Naive B cell (primary cell): ENCODE measurements around the gene ECT2L. TPM values are rescaled to one million over a fixed set of nuclear protein-coding genes. Genes with fewer than 3 reads are reported as not detected.

Source experiments
- ATAC-seq, 2 donors: fragments of 150-1000 bp; cut with Tn5 transposase; 2 replicates each; pipeline ENCODE4 v1.10.0; 2021; ENCODE audit warnings: low read depth in 2 of 2, mild to moderate bottlenecking in 2 of 2, moderate library complexity in 2 of 2
- DNase-seq: peaks from one replicate; pipeline ENCODE4 v3.0.0; 2022
- H3K27ac Mint-ChIP-seq, 6 donors: one replicate each; pipeline ENCODE4 v1.8.0; 2020 to 2022; ENCODE audit warnings: mild to moderate bottlenecking in 6 of 6, mixed read lengths in 6 of 6, moderate library complexity in 5 of 6, inconsistent platforms in 2 of 6
- H3K27me3 Mint-ChIP-seq, 3 donors: one replicate each; pipeline ENCODE4 v1.8.0; 2021 to 2022; ENCODE audit warnings: mixed read lengths in 3 of 3, mild to moderate bottlenecking in 1 of 3
- H3K36me3 Mint-ChIP-seq, 2 donors: one replicate each; pipeline ENCODE4 v1.8.0; 2020 to 2022; ENCODE audit warnings: mixed read lengths in 2 of 2, inconsistent platforms in 1 of 2, mild to moderate bottlenecking in 1 of 2
- H3K4me1 Mint-ChIP-seq, 3 donors: one replicate each; pipeline ENCODE4 v1.8.0; 2020 to 2022; ENCODE audit warnings: mixed read lengths in 3 of 3, inconsistent platforms in 1 of 3, mild to moderate bottlenecking in 1 of 3, moderate library complexity in 1 of 3
- H3K4me3 Mint-ChIP-seq, 8 donors: one replicate each; pipeline ENCODE4 v1.8.0; 2020 to 2022; ENCODE audit warnings: mild to moderate bottlenecking in 8 of 8, mixed read lengths in 8 of 8, moderate library complexity in 8 of 8, inconsistent platforms in 2 of 8
- H3K9me3 Mint-ChIP-seq, 7 donors: one replicate each; pipeline ENCODE4 v1.8.0; 2020 to 2022; ENCODE audit warnings: mixed read lengths in 7 of 7, mild to moderate bottlenecking in 5 of 7, inconsistent platforms in 2 of 7, moderate library complexity in 1 of 7
- polyA plus RNA-seq, 6 donors: library from polyadenylated mRNA; unstranded; fragments of 300-500 nt; fragmentation: Illumina TruSeq; gene quantifications; one replicate each; pipeline ENCODE4 v1.2.3, GENCODE V29; 2021; ENCODE audit warnings: low read depth in 6 of 6

The ECT2L gene
- polyA plus RNA-seq, 6 donors from 2014 or later = 0.08 to 0.11 (median 0.11) TPM; not detected in 3

GRCh38 chr6:138785980-138786379 lies 9.9 kb upstream of the ECT2L start:
- no peak overlapping the region for H3K4me3 Mint-ChIP-seq
- no peak overlapping the region for H3K27ac Mint-ChIP-seq
- no peaks in the 10 kb centered on the region for H3K27me3 Mint-ChIP-seq
- peaks cover 24 to 32% of the 10 kb centered on the region in 2 donors for H3K36me3 Mint-ChIP-seq
- H3K4me1 Mint-ChIP-seq = peaks cover 1 to 6% (median 4%) of the 10 kb centered on the region in 3 donors
- no peaks in the 10 kb centered on the region for H3K9me3 Mint-ChIP-seq
- ATAC-seq (no peak), DNase-seq (no peak)

DNA sequence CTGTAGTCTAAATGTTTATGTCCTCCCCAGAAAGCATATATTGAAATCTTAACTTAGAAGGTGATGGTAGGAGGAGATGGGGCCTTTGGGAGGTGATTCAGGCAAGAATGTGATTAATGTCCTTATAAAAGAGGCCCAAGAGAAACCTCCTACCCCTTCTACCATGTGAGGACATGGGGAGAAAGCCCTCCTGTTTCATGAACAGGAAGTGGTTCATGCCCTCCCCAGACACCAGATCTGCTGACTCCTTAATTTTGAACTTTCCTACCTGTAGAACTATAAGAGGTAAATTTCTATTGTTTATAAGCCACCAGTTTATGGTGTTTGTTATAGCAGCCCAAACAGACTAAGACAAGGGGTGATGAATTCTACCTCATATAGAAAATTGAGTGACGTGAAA lies 8.7 kb upstream of the ECT2L start:
- no peak for DNase-seq
- H3K27ac Mint-ChIP-seq = no peak overlapping the region
- no peak for ATAC-seq
- peaks cover 0 to 2% (median under 1%) of the 10 kb centered on the region in 3 donors for H3K4me1 Mint-ChIP-seq
- no peaks in the 10 kb centered on the region for H3K9me3 Mint-ChIP-seq
- peaks cover 24 to 37% of the 10 kb centered on the region in 2 donors for H3K36me3 Mint-ChIP-seq
- H3K4me3 Mint-ChIP-seq = no peak overlapping the region
- H3K27me3 Mint-ChIP-seq = peaks cover 0 to 5% (median 0%) of the 10 kb centered on the region in 3 donors

DNA sequence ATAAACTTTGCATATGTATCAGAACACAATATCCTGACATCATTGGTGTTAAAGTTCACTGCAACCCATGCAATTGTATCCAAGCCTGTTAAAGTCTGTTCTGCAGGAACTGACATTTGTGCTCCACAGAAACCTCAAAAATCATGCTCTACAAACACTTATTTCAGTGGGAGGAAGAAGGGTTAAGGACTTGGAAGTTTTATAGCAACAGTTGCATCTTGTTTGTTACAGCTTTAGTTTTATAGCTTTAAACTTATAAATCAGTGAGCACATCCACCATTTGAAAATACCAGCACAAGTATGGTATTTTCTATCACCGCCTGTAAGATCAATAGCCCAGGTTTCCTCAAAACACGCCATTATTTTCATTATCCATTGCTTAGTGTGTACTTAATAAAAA lies 884 bp downstream of the ECT2L start:
- DNase-seq (no peak), ATAC-seq (no peak)
- Mint-ChIP-seq H3K4me1 (peaks cover 0 to 1% (median 0%) of the 10 kb centered on the region in 3 donors), H3K27ac (no peak overlapping the region), H3K4me3 (no peak overlapping the region), H3K27me3 (peaks cover 0 to 24% (median 16%) of the 10 kb centered on the region in 3 donors), H3K9me3 (no peaks in the 10 kb centered on the region), H3K36me3 (peaks cover 3 to 6% of the 10 kb centered on the region in 2 donors)

DNA sequence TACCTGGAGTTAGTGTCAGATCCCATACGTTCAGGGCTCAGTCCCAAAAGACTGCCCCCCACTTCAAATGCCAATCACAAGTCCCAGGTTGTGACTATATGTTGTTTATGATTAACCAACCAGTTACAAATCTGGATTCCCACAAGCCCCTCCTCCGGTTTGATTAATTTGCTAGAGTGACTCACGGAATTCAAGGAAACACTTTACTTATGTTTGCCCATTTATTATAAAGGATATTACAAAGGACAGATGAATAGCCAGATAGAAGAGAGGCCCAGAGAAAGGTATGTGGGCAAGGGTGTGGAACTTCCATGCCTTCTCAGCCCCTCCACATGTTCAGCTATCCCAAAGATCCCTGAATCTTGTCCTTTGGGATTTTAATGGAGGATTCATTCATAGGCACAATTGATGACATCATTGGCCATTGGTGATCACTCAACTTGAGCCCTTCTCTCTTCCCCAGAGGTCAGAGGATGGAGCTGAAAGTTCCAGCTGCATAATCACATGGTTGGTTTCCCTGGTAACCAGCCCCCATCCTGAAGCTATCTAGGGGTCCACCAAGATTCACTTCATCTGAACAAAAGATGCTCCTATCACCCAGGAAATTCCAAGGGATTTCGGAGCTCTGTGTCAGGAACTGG lies 2.0 kb downstream of the ECT2L start:
- H3K4me1 Mint-ChIP-seq = peaks cover 0 to 1% (median 0%) of the 10 kb centered on the region in 3 donors
- no peaks in the 10 kb centered on the region for H3K9me3 Mint-ChIP-seq
- no peak overlapping the region for H3K4me3 Mint-ChIP-seq
- no peak for DNase-seq
- no peak for ATAC-seq
- H3K36me3 Mint-ChIP-seq = peaks cover 0 to 4% of the 10 kb centered on the region in 2 donors
- peaks cover 0 to 23% (median 16%) of the 10 kb centered on the region in 3 donors for H3K27me3 Mint-ChIP-seq
- H3K27ac Mint-ChIP-seq = peak overlapping the region in 1 of 6 donors; percentile 84

DNA sequence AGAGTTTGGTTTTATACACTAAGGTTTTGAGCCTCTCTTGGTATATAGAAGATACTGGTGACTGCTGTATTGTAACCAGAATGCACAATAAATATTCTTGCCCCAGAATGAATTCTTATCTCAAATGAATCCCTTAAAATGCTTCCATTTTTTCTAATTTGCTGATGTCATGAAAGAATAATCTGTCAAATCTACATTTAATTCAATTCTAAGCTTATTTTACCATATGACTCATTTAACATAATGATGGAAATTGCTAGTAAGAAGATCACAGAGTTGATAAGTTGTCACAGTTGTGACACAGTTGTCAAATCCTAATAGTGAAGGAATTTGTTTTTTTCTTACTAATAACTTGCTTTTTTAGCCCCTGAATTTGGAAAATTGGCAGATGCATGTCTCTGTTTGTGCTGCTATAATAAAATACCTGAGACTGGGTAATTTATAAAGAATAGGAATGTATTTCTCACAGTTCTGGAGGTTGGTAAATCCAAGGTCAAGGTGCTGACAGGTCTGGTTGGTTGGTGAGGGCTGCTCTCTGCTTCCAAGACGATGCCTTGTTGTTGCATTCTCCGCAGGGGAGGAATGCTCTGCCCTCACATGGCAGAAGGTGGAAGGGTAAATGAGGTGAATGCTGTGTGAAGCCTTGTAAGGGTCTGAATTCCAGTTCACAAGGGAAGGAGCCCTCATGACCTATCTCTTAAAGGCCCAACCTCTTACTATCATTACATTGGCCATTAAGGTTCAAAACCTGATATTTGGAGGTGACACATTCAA lies 4.7 kb downstream of the ECT2L start:
- no peak for ATAC-seq
- Mint-ChIP-seq H3K36me3 (no peaks in the 10 kb centered on the region), H3K4me3 (no peak overlapping the region), H3K4me1 (peaks cover 0 to 1% (median 0%) of the 10 kb centered on the region in 3 donors), H3K27ac (no peak overlapping the region), H3K9me3 (no peaks in the 10 kb centered on the region), H3K27me3 (peaks cover 0 to 16% (median 14%) of the 10 kb centered on the region in 3 donors)
- DNase-seq = no peak

DNA sequence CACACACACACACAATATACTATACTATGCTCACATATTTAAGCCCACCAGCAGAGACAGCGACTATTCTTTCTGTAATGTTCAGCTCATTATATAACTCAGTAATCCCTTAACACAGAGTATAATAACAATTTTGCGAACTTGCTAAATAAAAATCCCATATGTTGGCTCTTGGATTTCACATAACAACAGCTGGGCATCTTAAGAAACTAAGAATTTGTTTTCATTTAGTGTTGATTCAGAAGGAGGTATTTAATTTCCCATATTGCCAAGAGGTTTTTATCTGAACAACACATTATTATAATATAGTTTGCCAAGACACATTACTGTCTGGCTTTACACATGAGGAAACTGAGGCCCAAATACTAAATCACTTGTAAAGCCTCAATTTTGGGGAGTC lies 7.4 kb downstream of the ECT2L start:
- no peak for DNase-seq
- H3K9me3 Mint-ChIP-seq = no peaks in the 10 kb centered on the region
- ATAC-seq = no peak
- H3K27ac Mint-ChIP-seq = no peak overlapping the region
- peaks cover 9 to 13% (median 11%) of the 10 kb centered on the region in 3 donors for H3K4me1 Mint-ChIP-seq
- no peak overlapping the region for H3K4me3 Mint-ChIP-seq
- no peaks in the 10 kb centered on the region for H3K36me3 Mint-ChIP-seq
- H3K27me3 Mint-ChIP-seq = peaks cover 0 to 5% (median 5%) of the 10 kb centered on the region in 3 donors

DNA sequence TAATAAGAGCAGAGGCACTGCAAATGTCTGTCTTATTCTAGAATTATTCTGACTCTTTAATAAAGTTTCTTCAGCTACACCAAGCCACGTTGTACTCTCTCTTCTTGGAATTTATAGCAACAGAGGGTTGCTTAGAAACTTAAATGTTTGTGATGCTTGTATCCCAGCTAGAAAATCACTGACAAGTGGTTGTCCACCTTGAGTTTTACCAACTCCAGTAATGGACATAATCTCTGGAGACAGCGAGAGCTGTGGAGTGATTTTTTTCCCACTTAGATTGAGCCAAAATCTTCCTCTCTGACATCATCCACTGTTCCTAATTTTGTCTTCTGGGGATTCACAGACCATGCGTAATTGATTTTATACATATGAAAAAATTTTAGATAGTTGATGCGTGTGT lies 8.0 kb downstream of the ECT2L start:
- DNase-seq (no peak), ATAC-seq (no peak)
- Mint-ChIP-seq H3K27me3 (peaks cover 0 to 5% (median 5%) of the 10 kb centered on the region in 3 donors), H3K36me3 (no peaks in the 10 kb centered on the region), H3K4me1 (peaks cover 9 to 13% (median 11%) of the 10 kb centered on the region in 3 donors), H3K27ac (peak overlapping the region in 1 of 6 donors; percentile 57), H3K9me3 (no peaks in the 10 kb centered on the region), H3K4me3 (no peak overlapping the region)

GRCh38 chr6:138805016-138805765 lies 9.3 kb downstream of the ECT2L start:
- DNase-seq (no peak), ATAC-seq (no peak)
- Mint-ChIP-seq H3K27ac (no peak overlapping the region), H3K4me3 (no peak overlapping the region), H3K36me3 (no peaks in the 10 kb centered on the region), H3K4me1 (peaks cover 9 to 13% (median 11%) of the 10 kb centered on the region in 3 donors), H3K9me3 (no peaks in the 10 kb centered on the region), H3K27me3 (peaks cover 0 to 5% (median 0%) of the 10 kb centered on the region in 3 donors)

DNA sequence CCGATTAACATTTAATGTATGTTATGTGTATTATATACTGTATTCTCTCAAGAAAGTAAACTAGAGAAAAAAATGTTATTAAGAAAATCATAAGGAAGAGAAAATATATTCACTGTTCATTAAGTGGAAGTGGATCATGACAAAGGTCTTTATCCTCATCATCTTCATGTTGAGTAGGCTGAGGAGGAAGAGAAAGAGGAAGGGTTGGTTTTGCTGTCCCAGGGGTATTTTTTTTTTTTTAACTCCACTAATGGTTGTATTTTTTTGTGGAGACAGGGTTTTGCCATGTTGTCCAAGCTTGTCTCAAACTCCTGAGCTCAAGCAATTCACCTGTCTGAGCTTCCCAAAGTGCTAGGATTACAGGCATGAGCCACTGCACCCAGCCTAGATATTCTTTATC lies 11.0 kb downstream of the ECT2L start:
- DNase-seq (no peak), ATAC-seq (peak in 1 of 2 donors; percentile 20)
- Mint-ChIP-seq H3K9me3 (no peaks in the 10 kb centered on the region), H3K36me3 (no peaks in the 10 kb centered on the region), H3K27me3 (no peaks in the 10 kb centered on the region), H3K4me3 (peak overlapping the region in 1 of 8 donors; percentile 62), H3K4me1 (peaks cover 9 to 13% (median 11%) of the 10 kb centered on the region in 3 donors), H3K27ac (no peak overlapping the region)

- no peaks in the 10 kb centered on the region for H3K36me3 Mint-ChIP-seq
- H3K27ac Mint-ChIP-seq = no peak overlapping the region
- ATAC-seq (no peak), DNase-seq (no peak)
- no peaks in the 10 kb centered on the region for H3K27me3 Mint-ChIP-seq
- peaks cover 9 to 13% (median 11%) of the 10 kb centered on the region in 3 donors for H3K4me1 Mint-ChIP-seq
- H3K9me3 Mint-ChIP-seq = no peaks in the 10 kb centered on the region
- no peak overlapping the region for H3K4me3 Mint-ChIP-seq
Observed at GRCh38 chr6:138809677-138810076, 13.8 kb downstream of the ECT2L start.

DNA sequence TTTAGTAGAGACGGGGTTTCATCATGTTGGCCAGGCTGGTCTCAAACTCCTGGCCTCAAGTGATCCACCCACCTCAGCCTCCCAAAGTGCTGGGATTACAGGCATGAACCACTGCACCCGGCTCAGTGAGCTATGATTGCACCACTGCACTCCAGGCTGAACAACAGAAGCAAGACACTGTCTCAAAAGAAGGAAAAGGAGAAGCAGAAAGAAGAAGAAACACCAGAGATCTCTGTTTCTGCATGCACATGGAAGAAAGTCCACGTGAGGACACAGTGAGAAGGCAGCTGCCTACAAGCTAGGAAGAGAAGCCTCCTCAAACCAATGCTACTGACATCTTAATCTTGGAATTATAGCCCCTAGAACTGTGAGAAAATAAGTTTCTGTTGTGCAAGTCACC lies 16.0 kb downstream of the ECT2L start:
- Mint-ChIP-seq H3K9me3 (no peaks in the 10 kb centered on the region), H3K4me3 (no peak overlapping the region), H3K36me3 (no peaks in the 10 kb centered on the region), H3K27me3 (no peaks in the 10 kb centered on the region), H3K27ac (peak overlapping the region in 1 of 6 donors; percentile 44), H3K4me1 (peaks cover 7 to 17% (median 11%) of the 10 kb centered on the region in 3 donors)
- no peak for DNase-seq
- ATAC-seq = no peak

DNA sequence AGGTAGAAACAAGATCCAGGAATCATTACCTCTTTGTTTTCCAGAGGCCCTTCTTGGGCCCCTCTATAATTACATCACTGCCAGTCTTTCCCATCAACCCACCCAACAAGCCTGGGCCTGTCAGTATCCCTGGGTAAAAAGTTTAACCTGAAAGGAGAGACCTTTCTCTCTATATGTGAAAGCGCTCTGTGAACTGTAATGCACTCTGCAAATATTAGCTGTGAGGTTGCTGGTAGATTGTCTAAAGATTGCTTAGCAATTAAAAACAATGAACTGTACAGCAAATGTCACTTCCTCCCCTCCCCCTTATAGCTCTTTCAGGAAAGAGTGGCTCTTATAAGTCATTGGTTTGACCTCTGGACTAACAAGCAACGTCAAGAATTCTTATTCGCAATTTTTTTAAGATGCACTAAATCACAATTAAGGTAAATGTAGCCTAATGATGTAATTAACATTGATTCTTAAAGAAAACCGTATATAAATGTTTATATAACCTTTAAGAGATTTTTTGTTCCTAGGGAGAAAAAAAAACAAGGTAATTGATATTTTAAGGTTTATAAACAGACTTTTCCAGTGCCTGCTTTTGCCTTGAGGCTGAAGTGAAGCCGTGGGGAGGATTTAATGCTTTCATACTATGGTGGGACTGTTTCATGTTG lies 18.4 kb downstream of the ECT2L start:
- ATAC-seq = no peak
- Mint-ChIP-seq H3K4me1 (peaks cover 15 to 24% (median 16%) of the 10 kb centered on the region in 3 donors), H3K9me3 (no peaks in the 10 kb centered on the region), H3K4me3 (no peak overlapping the region), H3K36me3 (no peaks in the 10 kb centered on the region), H3K27me3 (no peaks in the 10 kb centered on the region), H3K27ac (no peak overlapping the region)
- DNase-seq = no peak

DNA sequence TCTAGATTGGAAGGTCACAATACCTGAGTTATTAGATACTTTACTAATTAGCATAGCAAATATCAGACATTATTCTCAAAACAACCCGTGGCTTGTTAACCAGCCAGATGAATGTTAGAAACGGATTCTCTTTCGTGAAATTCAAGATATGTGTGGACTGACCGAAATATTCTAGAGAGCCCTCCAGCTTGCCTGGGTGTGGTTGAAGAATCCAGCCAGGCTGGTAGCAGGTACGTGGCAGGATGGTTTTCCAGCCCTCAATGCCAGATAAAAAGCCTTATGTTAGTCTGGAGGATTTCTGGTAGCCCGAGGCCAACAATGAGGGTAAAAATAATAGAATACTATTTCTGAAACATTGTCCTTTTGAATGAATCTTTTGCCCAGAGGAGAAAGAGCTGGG lies 19.3 kb downstream of the ECT2L start:
- DNase-seq (no peak), ATAC-seq (no peak)
- no peaks in the 10 kb centered on the region for H3K9me3 Mint-ChIP-seq
- no peaks in the 10 kb centered on the region for H3K36me3 Mint-ChIP-seq
- H3K27me3 Mint-ChIP-seq = no peaks in the 10 kb centered on the region
- no peak overlapping the region for H3K27ac Mint-ChIP-seq
- H3K4me3 Mint-ChIP-seq = no peak overlapping the region
- H3K4me1 Mint-ChIP-seq = peaks cover 17 to 31% (median 25%) of the 10 kb centered on the region in 3 donors
